ENCODE data around the gene SMIM41.

SMIM41 gene

DNA sequence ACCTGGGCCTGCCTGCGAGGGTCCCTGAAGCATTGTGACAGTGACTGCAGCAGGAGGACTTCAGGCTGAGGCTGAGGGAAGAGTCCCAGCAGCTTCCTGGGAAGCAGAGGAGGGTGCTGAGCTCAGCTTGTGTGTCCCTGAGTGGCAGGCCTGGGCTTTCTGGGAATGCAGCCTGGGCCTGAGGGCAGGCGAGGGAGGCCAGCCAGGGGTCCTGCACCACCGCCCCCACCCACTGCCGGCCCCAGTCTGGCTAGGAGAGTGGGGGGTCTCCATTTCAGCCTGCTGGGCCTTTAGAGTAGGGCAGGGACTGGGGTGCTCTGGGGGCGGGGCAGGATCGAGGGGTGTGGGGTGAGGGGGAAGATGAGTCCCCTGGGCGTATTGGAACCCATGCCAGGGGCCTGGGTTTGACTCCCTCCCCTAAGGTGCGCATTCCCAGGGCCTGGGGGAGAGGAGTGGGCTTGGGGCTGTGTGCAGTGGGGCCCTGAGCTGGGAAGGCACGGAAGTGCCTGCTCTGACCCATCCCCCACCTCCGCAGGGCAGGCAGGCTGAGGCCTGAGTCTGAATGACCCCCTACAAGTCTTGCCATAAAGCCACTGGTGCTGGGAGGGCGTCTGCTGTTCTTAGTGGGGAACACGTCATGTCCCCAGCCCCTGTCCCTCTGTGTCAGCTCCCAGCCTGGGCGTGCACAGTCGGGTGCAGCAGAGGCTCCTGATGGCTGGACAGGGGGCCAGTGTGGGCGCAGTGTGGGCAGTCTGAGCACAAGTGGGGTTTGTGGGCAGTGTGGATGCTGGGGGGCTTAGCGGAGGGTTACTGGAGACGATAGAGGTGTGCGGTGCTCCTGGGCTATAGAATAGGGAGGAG lies 66.0 kb downstream of the SMIM41 start:
- in situ Hi-C loops (cut with MboI; ENCODE audit: low sequenced_read_pairs): no loop called here

DNA sequence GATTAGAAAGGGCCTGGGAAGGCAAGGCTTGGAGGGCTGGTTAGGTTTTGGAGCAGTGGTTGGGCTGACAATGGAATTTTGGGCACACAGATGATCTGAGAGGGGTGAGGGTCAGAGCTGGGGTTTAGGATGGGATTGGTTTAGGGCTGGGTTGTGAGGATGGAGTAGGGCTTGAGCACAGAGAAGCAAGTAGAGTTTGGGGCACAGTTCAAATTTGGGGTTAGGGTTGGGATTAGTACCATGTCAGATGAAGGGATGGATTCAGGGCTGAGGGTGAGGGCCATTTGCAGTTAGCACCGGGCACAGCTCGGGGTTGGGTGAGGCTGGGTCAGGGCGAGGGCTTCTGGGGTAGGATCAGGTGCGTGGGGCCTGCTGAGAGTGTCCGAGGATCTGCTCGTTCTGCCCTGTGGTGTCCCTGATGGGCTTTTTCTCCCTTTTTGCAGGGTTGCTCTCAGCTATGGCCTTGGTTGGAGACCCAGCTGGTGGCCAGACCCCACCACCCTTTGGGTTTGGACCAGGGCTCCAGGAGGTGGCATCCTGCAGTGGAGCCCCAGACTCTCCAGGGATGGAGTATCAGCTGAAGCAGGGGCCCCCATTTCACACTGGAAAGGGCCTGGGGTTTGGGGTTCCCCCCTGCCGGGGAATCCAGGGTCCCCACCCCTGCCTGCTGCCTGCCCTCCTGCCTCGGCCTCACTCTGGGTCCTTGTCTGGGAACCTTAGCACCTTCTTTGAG lies 66.8 kb downstream of the SMIM41 start:
- in situ Hi-C loops (cut with MboI; ENCODE audit: low sequenced_read_pairs): no loop called here

DNA sequence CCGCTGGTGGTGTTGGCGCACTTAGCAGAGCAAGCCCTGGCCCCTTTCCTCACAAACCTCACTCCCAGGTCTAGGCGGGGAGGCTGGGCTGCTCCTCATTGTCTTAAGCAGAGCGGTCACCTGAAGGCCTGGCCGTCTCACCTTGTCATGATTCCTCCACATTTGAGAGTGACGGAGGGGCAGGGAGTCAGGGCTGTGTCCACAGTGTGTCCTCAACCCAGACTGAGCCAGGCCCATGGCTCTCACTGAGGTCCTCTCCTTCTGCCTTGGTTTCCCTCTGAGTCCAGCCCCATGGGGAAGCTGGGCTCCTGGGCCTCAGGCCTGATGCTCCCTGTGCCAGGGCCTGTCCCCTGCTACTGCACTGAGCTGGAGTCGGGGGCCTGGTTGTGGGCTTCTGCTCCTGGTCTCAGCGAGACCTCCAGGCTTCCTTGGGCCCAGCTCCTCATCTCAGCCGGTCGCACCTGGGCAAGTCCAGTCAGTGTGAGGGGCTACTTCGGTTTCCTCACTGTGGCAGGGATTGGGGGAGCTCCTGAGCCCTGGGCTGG lies 67.4 kb downstream of the SMIM41 start:
- in situ Hi-C loops (cut with MboI; ENCODE audit: low sequenced_read_pairs): no loop called here

DNA sequence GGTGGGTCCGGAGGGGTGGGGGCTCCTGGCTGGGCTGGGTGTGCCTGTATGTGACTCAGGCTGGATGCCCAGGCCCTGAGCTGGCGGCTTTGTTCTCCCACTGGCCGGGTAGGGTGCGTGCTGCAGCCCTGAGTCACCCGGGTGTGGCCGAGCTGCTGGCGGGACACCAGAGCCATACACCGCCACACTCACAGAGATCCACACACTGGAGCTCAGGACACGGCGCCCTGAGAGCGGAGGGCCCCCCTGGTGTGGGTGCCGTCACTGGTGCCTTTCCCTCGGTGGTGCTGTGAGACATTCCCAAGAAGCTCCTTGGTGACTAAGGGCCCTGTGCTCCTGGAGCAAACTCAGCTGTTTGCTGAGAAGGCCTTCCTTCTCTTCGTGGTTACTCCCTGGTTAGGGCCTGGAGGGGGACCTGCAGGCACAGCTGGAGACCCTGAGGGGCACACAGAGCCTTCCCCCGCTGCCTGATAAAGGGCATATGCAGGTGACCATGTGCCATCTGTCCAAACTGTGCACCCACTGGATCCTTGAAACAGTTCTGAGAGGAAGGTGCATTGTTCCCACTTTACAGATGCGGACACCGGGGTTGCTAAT lies 68.0 kb downstream of the SMIM41 start:
- in situ Hi-C loops (cut with MboI; ENCODE audit: low sequenced_read_pairs): no loop called here

DNA sequence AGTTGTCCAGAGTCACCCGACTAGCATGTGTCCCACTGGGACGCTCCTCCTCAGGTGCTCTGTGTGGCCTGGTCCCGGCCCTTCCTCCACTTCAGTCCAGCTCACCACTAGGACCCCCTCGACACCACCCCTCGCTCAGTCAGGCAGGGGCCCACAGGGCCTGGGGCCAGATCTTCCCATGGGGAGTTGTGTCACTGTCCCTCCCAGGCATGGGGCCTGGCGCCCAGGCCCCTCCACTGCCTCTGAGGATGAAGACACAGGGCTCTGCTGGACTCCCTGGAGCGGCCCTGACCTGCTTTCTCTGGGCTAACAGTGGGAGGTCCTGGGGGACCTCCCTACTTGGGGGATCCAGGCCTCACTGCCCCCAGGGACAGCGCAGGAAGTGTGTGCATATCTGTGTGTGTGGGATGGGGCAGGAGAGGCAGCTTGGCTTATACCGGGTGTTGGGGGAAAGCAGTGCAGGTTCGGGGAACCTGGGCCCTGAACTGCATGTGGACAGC lies 68.5 kb downstream of the SMIM41 start:
- in situ Hi-C loops (cut with MboI; ENCODE audit: low sequenced_read_pairs): no loop called here

DNA sequence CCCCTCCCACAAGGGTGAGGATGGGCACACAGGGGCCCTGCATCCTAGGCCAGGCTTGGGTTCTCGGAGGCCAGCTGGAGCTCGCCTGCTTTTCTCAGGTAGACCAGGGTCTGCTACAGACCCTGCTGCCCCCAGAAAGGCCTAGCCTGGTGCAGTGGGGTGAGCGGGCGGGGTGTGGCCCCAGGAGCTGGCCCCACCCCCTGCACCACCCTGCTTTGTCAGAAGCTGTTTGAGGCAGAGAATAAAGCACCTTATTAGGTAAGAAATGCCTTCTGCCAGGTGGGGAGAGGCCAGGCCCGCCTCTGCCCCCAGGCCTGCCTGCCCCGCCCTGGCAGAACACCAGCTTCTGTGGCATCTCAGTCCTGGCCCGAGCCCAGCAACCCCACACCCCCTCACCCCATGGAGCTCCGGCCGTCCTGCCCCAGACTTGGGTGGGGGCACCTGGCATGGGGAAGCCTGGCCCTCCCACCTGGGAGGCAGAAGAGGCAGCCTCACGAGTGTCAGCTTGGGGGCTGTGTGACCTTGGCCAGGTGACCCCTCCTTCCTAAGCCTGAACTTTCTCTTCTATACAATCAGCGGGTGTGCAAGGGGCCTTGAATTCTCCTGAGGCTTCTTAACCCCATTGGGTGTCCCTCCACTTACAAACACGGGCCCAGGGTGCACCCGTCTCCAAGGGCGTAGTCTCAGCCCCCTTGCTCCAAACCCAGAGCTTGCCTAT lies 69.1 kb downstream of the SMIM41 start:
- in situ Hi-C loops (cut with MboI; ENCODE audit: low sequenced_read_pairs): no loop called here

DNA sequence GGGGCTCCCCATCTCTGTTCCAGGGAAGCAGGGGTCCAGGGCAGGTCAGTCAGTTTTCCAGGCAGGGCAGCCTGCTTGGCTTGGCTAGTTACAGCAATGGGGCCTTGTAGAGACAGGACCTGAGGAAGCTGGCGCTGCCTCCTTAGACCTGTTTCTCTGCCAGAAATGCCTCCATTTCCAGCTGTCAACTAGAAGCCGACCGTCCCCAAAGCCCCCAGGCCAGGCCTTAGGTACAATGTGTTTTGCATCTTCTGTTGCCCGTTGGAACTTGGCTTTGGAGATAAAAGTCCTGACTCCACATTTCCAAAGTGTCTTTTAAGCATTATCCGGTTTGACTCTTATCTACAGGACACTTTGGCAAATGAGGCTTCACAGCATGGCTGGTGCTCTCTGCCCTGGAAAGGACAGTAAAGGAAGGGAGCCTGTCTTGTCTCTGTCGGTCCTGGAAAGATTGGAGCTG lies 69.7 kb downstream of the SMIM41 start:
- in situ Hi-C loops (cut with MboI; ENCODE audit: low sequenced_read_pairs): no loop called here

DNA sequence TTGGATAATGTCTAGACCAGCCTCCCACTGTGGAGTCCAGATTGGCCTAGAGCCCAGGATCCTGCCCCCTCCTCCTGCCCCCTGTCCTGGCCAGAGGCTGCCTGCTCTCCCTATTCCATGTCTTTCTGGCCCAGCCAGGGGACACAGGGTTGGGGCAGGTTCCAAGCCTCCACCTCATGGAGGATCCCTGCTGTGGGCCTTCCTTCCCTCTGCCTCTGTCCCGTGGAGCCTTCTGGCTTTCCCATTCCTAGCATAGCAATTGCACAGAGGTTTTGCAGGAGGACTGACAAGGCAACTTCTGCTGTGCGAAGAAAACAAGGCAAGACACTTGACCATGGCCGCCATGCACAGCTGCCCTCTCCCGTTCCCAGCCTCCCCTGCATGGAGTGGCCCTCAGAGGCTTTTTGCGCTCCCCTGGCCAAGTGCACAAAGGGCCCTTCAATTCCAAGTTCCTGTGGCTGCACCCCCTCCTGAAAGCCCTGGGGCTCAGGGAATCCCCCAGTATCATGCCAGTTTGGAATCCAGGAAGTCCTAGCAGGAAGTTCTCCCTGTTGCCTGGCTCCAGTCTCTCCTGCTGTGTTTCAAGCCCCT lies 70.2 kb downstream of the SMIM41 start:
- in situ Hi-C loops (cut with MboI; ENCODE audit: low sequenced_read_pairs): no loop called here

DNA sequence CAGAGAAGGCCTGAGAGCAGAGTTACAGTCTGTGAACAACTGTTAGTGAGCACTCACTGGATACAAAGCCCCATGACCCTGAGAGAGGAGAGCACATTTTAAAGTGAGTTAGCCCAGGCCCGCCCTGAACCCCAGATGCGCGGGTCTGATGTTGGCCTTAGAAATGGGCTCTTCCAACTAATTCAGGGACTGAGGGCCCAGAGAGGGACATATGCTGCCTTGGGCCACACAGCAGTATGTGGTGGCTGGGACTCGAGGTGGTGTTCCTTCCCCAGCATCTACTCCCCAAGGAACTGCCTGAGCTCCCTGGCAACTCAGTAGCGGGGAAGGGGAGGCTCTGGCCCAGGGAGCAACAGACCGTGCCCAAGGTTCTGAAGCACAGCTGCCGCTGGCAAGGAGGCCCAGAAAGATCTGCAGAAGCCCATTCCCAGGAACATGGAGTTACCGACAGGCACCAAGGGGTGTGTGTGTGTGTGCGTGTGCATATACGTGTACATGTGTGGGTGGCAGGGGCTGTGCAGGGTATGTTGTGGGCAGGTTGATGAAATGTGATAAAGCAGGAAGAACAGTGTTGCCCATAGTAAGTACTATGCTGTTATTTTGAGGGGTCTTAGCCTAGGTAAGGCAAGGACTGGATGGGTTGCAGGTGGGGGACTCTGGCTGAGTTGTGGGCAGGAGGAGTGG lies 71.8 kb downstream of the SMIM41 start:
- in situ Hi-C loops (cut with MboI; ENCODE audit: low sequenced_read_pairs): no loop called here

DNA sequence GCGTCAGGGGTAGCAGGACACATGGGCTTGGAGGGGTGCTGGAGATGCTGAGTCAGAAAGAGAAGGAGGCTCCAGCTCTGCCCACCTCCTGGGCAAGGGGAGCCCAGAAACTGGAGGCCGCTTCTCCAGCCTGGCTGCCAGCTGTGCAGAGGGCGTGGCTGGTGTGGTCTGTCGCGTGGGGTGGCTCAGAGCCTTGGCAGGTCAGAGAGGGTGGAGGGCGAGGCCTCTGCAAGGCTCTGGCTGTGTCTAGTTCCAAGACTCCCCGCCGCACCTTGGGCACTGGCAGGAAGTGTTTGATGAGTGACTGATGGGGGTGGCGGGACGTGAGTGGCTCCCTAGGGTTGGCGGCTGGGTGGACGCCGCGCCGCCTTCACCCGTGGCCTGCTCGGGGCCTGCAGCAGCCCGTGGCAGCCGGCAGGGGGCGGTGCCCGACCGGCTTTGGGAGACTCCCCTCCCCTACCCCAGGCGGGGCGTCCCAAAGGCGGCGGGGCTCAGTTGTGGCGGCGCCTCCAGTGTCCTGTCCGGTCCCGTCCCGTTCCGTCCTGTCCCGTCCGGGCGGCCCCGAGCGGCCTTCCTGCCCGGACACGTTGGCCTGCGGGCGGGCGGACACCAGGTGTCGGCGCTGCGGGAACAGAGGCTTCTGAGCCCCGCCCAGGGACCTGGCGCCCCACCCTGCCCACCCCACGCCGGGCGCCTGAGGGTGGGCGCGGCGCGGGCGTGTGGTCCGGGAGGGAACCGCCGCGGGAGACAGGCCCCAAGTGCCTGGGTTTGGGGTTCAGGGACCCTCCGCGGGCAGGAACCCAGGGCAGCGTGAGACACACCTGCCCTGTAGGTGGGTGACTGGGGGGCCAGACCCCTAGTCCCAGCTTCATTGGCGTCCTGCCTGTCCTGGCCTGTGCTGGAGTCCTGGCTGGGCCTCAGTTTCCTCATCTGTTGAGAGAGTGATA lies 72.6 kb downstream of the SMIM41 start:
- in situ Hi-C loops (cut with MboI; ENCODE audit: low sequenced_read_pairs): no loop called here

DNA sequence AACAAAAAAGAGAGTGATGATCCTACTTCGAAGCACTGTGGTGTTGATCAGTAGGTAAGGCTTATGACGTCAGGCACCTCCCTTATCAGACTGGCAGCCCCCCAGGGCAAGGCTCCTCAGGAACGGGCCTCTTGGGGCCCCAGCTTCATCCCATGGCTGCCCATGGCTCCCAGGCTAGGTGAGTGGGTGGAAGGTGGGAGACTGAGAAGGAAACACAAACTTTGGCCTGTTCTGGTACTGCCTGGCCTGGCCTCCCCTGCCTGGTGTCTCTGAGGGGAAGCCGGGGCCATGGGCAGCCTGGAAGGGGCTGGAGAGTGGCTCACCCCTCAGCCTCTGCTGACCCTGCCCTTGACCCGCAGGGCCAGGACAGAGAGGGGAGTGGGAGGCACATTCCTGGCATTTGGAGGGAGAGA lies 73.4 kb downstream of the SMIM41 start:
- in situ Hi-C loops (cut with MboI; ENCODE audit: low sequenced_read_pairs): no loop called here

DNA sequence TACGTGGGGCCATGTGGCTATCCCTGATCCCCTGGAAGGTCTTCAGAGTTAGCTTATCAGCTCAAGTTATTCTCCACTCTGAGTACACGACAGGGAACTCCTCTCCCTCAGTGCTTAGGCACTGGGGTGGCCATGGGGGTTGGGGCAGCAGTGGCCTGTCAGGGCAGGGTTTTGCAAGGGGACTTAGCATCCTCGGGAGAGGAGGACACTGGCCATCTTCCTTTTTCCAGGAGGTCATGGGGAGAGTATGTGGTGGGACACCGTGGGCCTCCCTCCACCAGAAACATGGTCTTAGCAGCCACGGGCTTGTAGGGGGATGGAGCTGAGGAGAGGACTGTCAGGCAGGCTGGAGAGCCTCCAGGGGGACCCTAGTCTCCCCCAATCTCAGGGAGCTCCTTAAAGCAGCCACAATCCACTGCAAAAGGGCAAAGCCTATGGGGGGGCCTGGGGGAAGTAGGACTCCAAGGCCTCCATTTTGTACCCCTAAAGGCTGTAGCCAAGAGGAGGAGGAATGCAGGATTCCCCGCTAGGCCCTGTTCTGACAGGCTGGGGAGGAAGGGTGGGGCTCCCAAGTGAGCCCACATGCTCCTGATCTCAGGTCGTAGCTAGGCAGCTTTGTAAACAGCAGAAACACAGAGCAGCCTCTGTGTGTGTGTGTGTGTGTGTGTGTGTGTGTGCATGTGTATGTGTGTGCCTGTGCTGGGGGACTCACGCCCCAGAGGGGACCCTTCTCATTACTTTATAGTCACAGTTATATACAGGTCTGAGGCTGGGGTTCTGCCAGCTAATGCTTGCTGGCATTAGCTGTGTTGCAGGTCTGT lies 75.8 kb downstream of the SMIM41 start:
- in situ Hi-C loops (cut with MboI; ENCODE audit: low sequenced_read_pairs): no loop called here

DNA sequence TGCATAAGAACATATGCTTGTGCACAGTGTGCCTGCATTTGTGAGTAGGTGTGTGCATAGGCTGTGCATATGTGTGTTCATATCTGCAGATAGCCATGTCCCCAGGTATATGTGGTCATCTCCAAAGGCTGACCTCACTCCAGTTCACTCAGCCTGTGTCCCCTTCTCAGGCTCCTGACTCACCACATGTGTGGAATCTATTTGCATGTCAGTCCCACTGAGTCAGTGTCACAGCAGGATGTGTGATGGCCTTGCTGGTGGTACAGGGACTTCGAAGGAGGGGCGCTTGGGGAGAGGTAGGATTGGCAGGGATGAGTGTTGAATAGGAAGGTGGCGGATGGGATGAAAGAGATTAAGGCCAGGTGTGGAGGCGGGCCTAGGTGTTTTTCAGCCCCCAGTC lies 76.8 kb downstream of the SMIM41 start:
- in situ Hi-C loops (cut with MboI; ENCODE audit: low sequenced_read_pairs): no loop called here

DNA sequence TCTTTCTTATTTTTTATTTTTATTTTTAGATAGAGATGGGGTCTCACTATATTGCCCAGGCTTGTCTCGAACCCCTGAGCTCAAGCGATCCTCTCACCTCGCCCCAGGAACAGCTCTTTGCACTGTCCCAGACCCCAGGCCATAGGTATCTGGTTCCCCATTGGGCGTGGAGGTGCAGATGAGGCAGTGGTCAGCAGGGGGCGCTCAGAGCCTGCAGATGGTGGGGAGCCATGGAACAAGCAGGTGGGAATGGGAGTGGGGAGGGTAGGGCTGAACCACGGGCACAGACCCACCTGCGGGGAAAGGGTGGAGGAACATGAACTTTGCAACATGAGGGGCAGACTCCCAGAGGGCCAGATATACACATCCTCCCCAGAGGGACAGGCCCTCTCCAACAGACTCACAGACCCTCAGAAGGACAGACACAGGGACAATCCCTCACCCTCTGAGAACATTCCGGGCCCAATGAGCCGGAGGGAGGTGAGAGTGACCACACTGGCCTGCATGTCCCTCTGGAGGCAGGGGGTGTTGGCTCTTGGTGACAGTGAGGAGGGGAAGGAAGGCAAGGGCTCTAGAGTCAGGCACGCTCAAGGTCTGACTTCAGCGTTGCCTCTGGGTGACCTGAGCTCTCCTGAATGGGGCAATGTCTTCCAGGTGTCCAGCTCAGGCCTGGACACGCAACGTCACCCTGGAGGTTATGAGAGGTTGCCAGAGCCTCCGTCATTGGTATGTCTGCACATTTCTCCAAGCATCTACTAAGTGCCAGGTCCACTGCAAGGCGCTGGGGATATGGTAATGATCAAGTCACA lies 77.5 kb downstream of the SMIM41 start:
- in situ Hi-C loops (cut with MboI; ENCODE audit: low sequenced_read_pairs): no loop called here

DNA sequence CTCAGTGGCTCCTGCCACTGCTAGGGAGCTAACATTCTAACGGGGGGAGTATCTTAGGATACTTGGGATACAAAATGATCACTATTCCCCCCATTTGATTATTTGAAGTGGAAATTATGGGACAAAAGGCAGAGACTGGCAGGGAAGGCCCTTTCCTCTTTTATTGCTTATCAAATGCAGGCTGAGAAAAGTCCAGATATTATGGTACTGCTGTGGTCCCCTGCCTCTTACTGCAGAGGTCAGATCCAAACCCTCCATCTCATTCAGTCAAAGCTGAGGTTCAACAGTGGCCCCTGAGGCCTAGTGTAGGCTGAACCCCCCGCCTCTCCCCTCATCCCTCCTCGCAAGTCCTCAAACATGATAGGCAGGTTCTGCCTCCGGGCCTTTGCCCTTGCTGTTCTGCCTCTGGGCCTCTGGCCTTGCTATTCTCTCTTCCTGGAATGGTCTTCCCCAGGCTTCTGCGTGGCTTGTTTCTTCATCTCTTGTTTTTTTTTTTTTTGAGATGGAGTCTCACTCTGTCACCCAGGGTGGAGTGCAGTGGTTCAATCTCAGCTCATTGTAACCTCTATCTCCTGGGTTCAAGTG lies 78.2 kb downstream of the SMIM41 start:
- in situ Hi-C loops (cut with MboI; ENCODE audit: low sequenced_read_pairs): no loop called here
